ENCODE results near the gene TMEM179. TPM values are rescaled to one million over a fixed set of nuclear protein-coding genes. Genes with fewer than 3 reads are reported as not detected.

Gene TMEM179
- total and polyA plus RNA-seq, 2 donors (not counting 1 experiment from before 2014, with no cell fraction given), result not detected

GRCh38 chr14:104609666-104610065 is 5.1 kb upstream of the TMEM179 start:
- no peak overlapping the region for H3K27ac Mint-ChIP-seq
- no peak overlapping the region for H3K4me3 Mint-ChIP-seq
- no peaks in the 10 kb centered on the region for H3K4me1 ChIP-seq (ENCODE audit: control insufficient read depth in 2 of 2, insufficient read depth in 2 of 2, low read length in 2 of 2)
- peaks cover 56% of the 10 kb centered on the region for H3K27me3 Mint-ChIP-seq
- no peak overlapping the region for H3K27ac ChIP-seq (ENCODE audit: low read length in 2 of 2)
- TF ChIP-seq CTCF (IDR thresholded peaks at IDR 0.05), result no peak
- no peak for TF ChIP-seq EZH2 (IDR thresholded peaks at IDR 0.05; ENCODE audit: borderline replicate concordance, insufficient read depth, low read depth, low read length, poor library complexity, severe bottlenecking)
- ATAC-seq (ENCODE audit: low read depth) (no peak), DNase-seq (no peak)
- no peaks in the 10 kb centered on the region for H3K36me3 ChIP-seq (replicated peaks in 1 of 2; ENCODE audit: control extremely low read depth in 1 of 2, control insufficient read depth in 1 of 2, extremely low read depth in 1 of 2, insufficient read depth in 2 of 2, low read length in 1 of 2)
- POLR2A ChIA-PET, result no interaction called here
- H3K9me3 ChIP-seq (ENCODE audit: control extremely low read depth in 1 of 3, control insufficient read depth in 2 of 3, insufficient read depth in 1 of 3, low read length in 2 of 3), result peaks cover 0 to 11% (median 0%) of the 10 kb centered on the region in 3 donors
- H3K27me3 ChIP-seq (replicated peaks in 1 of 4; ENCODE audit: control extremely low read depth in 1 of 4, control insufficient read depth in 3 of 4, insufficient read depth in 4 of 4, low read length in 3 of 4), result peaks cover 0 to 22% (median 6%) of the 10 kb centered on the region in 4 experiments
- H3K4me2 ChIP-seq (replicated peaks; ENCODE audit: low read depth, low read length, poor library complexity, severe bottlenecking), result no peak overlapping the region
- H3K9me3 Mint-ChIP-seq (ENCODE audit: insufficient read depth), result peaks cover 8% of the 10 kb centered on the region
- H3K4me1 Mint-ChIP-seq, result no peaks in the 10 kb centered on the region
- no peak overlapping the region for H3K9ac ChIP-seq (ENCODE audit: low read length)
- CTCF ChIA-PET, result no interaction called here
- H4K20me1 ChIP-seq (ENCODE audit: control insufficient read depth, insufficient read depth, low read length, poor library complexity, severe bottlenecking), result no peaks in the 10 kb centered on the region
- H3K79me2 ChIP-seq (ENCODE audit: control insufficient read depth, insufficient read depth, low read length), result no peaks in the 10 kb centered on the region
- H3K4me3 ChIP-seq (ENCODE audit: control extremely low read depth in 1 of 5, extremely low read depth in 1 of 5, insufficient read depth in 1 of 5, low read depth in 2 of 5, low read length in 4 of 5), result no peak overlapping the region
- intact Hi-C loops (cut with micrococcal nuclease), result no loop called here
- H2AFZ ChIP-seq (ENCODE audit: insufficient read depth, low read depth, low read length, poor library complexity, severe bottlenecking), result no peak overlapping the region
- 86% methylated on average over 7 of the region's 7 CpGs for WGBS (ENCODE audit: insufficient coverage)

GRCh38 chr14:104603711-104604401 is 716 bp downstream of the TMEM179 start:
- H3K27me3 Mint-ChIP-seq, result peaks cover 48% of the 10 kb centered on the region
- ATAC-seq (ENCODE audit: low read depth), result no peak
- no peaks in the 10 kb centered on the region for H3K36me3 ChIP-seq (replicated peaks in 1 of 2; ENCODE audit: control extremely low read depth in 1 of 2, control insufficient read depth in 1 of 2, extremely low read depth in 1 of 2, insufficient read depth in 2 of 2, low read length in 1 of 2)
- H3K79me2 ChIP-seq (ENCODE audit: control insufficient read depth, insufficient read depth, low read length), result no peaks in the 10 kb centered on the region
- H3K9me3 Mint-ChIP-seq (ENCODE audit: insufficient read depth), result no peaks in the 10 kb centered on the region
- no peak for TF ChIP-seq EZH2 (IDR thresholded peaks at IDR 0.05; ENCODE audit: borderline replicate concordance, insufficient read depth, low read depth, low read length, poor library complexity, severe bottlenecking)
- no peak for TF ChIP-seq CTCF (IDR thresholded peaks at IDR 0.05)
- no peak overlapping the region for H3K27ac Mint-ChIP-seq
- H3K9me3 ChIP-seq (ENCODE audit: control extremely low read depth in 1 of 3, control insufficient read depth in 2 of 3, insufficient read depth in 1 of 3, low read length in 2 of 3), result peaks cover 0 to 8% (median 0%) of the 10 kb centered on the region in 3 donors
- ChIA-PET POLR2A (no interaction called here), CTCF (no interaction called here)
- H3K27me3 ChIP-seq (replicated peaks in 1 of 4; ENCODE audit: control extremely low read depth in 1 of 4, control insufficient read depth in 3 of 4, insufficient read depth in 4 of 4, low read length in 3 of 4), result peaks cover 0 to 43% (median 6%) of the 10 kb centered on the region in 4 experiments
- H3K4me3 ChIP-seq (ENCODE audit: control extremely low read depth in 1 of 5, extremely low read depth in 1 of 5, insufficient read depth in 1 of 5, low read depth in 2 of 5, low read length in 4 of 5), result no peak overlapping the region
- no peak overlapping the region for H3K27ac ChIP-seq (ENCODE audit: low read length in 2 of 2)
- H3K4me3 Mint-ChIP-seq, result no peak overlapping the region
- no peak for DNase-seq
- H4K20me1 ChIP-seq (ENCODE audit: control insufficient read depth, insufficient read depth, low read length, poor library complexity, severe bottlenecking), result no peaks in the 10 kb centered on the region
- WGBS (ENCODE audit: insufficient coverage), result 46% methylated on average over 32 of the region's 32 CpGs
- peaks cover 2% of the 10 kb centered on the region for H3K4me1 Mint-ChIP-seq
- H3K9ac ChIP-seq (ENCODE audit: low read length), result no peak overlapping the region
- no peak overlapping the region for H2AFZ ChIP-seq (ENCODE audit: insufficient read depth, low read depth, low read length, poor library complexity, severe bottlenecking)
- H3K4me1 ChIP-seq (ENCODE audit: control insufficient read depth in 2 of 2, insufficient read depth in 2 of 2, low read length in 2 of 2), result no peaks in the 10 kb centered on the region
- intact Hi-C loops (cut with micrococcal nuclease), result no loop called here
- no peak overlapping the region for H3K4me2 ChIP-seq (replicated peaks; ENCODE audit: low read depth, low read length, poor library complexity, severe bottlenecking)

Data from B cell (primary cell).